HCT116 (cell line): Measurements from ENCODE around the gene SLC16A7. TPM values are rescaled to one million over a fixed set of nuclear protein-coding genes. Genes with fewer than 3 reads are reported as not detected.

ENCODE experiments used
- ATAC-seq: fragments of 200-7000 bp; cut with Tn5 transposase; 2 replicates; pipeline ENCODE4 v1.9.1; 2020; ENCODE audit warnings: mild to moderate bottlenecking, moderate library complexity
- BruUV-seq: library from RNA; stranded (reverse); fragments of 400-500 nt; replicated peaks from 2 replicates; lab custom pipeline; 2021; lab: Mats Ljungman, UMichigan
- CTCF ChIA-PET: fragments of 300-600 bp; sonication (Branson Sonifier 250); formaldehyde crosslinking; loops from one replicate; lab custom pipeline; 2021; ENCODE audit warnings: antibody characterized with exemption; lab: Charles Lee
- POLR2A ChIA-PET: fragments of 300-600, 350-600 bp; sonication (Branson Sonifier 250); formaldehyde crosslinking; loops from one replicate; lab custom pipeline; 2021; ENCODE audit warnings: antibody characterized with exemption; lab: Charles Lee
- RAD21 ChIA-PET, 2 experiments: fragments of 300-600 bp; sonication (Branson Sonifier 250); formaldehyde crosslinking; loops; one replicate each; lab custom pipeline; 2023; ENCODE audit warnings: low total read pairs in 2 of 2; ENCODE audit not compliant: uncharacterized antibody in 2 of 2, unreplicated experiment in 2 of 2, low non-redundant PET in 1 of 2; lab: Charles Lee
- DNase-seq: peaks from one replicate; pipeline ENCODE4 v3.0.0-alpha.2; 2010; ENCODE audit warnings: low read depth, low spot score
- H2AFZ ChIP-seq: fragments of 200-600 bp; shearing (Covaris generic), sonication (generic); 2 replicates; pipeline ENCODE4 v1.6.1; 2017; ENCODE audit warnings: low read depth, mixed run types, mixed read lengths, antibody characterized with exemption, low read length; ENCODE audit not compliant: poor library complexity, severe bottlenecking
- H3K27ac ChIP-seq: 2 replicates; pipeline ENCODE4 v1.5.1; 2012; ENCODE audit warnings: low read depth, low read length
- H3K27me3 ChIP-seq: fragments of 200-600 bp; sonication (generic); 2 replicates; pipeline ENCODE4 v1.6.1; 2016; ENCODE audit warnings: mixed run types, low read length, mixed read lengths; ENCODE audit not compliant: insufficient read depth
- H3K36me3 ChIP-seq, 2 experiments: fragments of 200-500 bp in 1 of 2; fragments of 200-600 bp in 1 of 2; sonication (Bioruptor generic) in 1 of 2; sonication (generic) in 1 of 2; 2 replicates each; pipeline versions ENCODE4 v1.5.1 to v1.6.1; 2014 to 2016; ENCODE audit warnings: low read length in 2 of 2, inconsistent platforms in 1 of 2, mixed read lengths in 1 of 2, mixed run types in 1 of 2; ENCODE audit not compliant: insufficient read depth in 2 of 2, control insufficient read depth in 1 of 2
- H3K4me1 ChIP-seq, 2 experiments: fragments of 200-600 bp in 1 of 2; sonication (generic) in 1 of 2; 2 replicates each; pipeline versions ENCODE4 v1.5.1 to v1.6.1; 2012 to 2017; ENCODE audit warnings: low read length in 2 of 2, inconsistent platforms in 1 of 2, mild to moderate bottlenecking in 1 of 2, mixed read lengths in 1 of 2, mixed run types in 1 of 2, moderate library complexity in 1 of 2; ENCODE audit not compliant: insufficient read depth in 2 of 2, control insufficient read depth in 1 of 2
- H3K4me2 ChIP-seq: fragments of 200-600 bp; sonication (generic); 2 replicates; pipeline ENCODE4 v1.6.1; 2017; ENCODE audit warnings: mixed run types, low read length, mixed read lengths
- H3K4me3 ChIP-seq, 2 experiments: fragments of 200-600 bp in 1 of 2; sonication (generic) in 1 of 2; replicated peaks in 1 of 2; 2 replicates each; pipeline ENCODE4 v1.5.1; 2011 to 2016; ENCODE audit warnings: low read length in 2 of 2, control low read depth in 1 of 2, low read depth in 1 of 2, mild to moderate bottlenecking in 1 of 2, mixed read lengths in 1 of 2, mixed run types in 1 of 2
- H3K79me2 ChIP-seq: fragments of 200-600 bp; sonication (generic); 2 replicates; pipeline ENCODE4 v1.6.1; 2017; ENCODE audit warnings: mild to moderate bottlenecking, mixed run types, low read length, moderate library complexity, mixed read lengths; ENCODE audit not compliant: insufficient read depth
- H3K9ac ChIP-seq: fragments of 200-600 bp; sonication (generic); 2 replicates; pipeline ENCODE4 v1.6.1; 2016; ENCODE audit warnings: low read length, mixed read lengths
- H3K9me2 ChIP-seq: fragments of 200-600 bp; sonication (generic), shearing (Covaris generic); 2 replicates; pipeline ENCODE4 v1.6.1; 2017; ENCODE audit warnings: mixed run types, mild to moderate bottlenecking, moderate library complexity; ENCODE audit not compliant: insufficient read depth
- H3K9me3 ChIP-seq, 2 experiments: fragments of 200-500 bp in 1 of 2; fragments of 200-600 bp in 1 of 2; sonication (Bioruptor generic) in 1 of 2; sonication (generic) in 1 of 2; 2 replicates each; pipeline ENCODE4 v1.6.1; 2014 to 2017; ENCODE audit warnings: low read length in 2 of 2, mixed read lengths in 2 of 2, inconsistent platforms in 1 of 2, low read depth in 1 of 2, mild to moderate bottlenecking in 1 of 2, mixed run types in 1 of 2, moderate library complexity in 1 of 2; ENCODE audit not compliant: control insufficient read depth in 1 of 2, insufficient read depth in 1 of 2
- H4K20me1 ChIP-seq: fragments of 200-600 bp; sonication (generic), shearing (Covaris generic); 2 replicates; pipeline ENCODE4 v1.6.1; 2017; ENCODE audit warnings: mixed run types, mild to moderate bottlenecking, moderate library complexity; ENCODE audit not compliant: insufficient read depth
- CEBPB ChIP-seq: IDR thresholded peaks from 2 replicates; pipeline ENCODE4 v1.6.1; 2012; ENCODE audit warnings: low read depth
- EZH2 ChIP-seq: fragments of 200-600 bp; sonication (generic); IDR thresholded peaks from 2 replicates; pipeline ENCODE4 v1.6.1; 2017; ENCODE audit warnings: antibody characterized with exemption, mixed run types
- EZH2phosphoT487 ChIP-seq: fragments of 200-600 bp; IDR thresholded peaks from 2 replicates; pipeline ENCODE4 v1.6.1; 2018; ENCODE audit warnings: antibody characterized with exemption, borderline replicate concordance
- SIN3A ChIP-seq: IDR thresholded peaks from 2 replicates; pipeline ENCODE4 v1.6.1; 2012; ENCODE audit warnings: low read depth
- TCF7L2 ChIP-seq: IDR thresholded peaks from 2 replicates; pipeline ENCODE4 v1.7.0; 2011; ENCODE audit warnings: borderline replicate concordance, inconsistent platforms; ENCODE audit not compliant: insufficient read depth, insufficient read length; ENCODE audit errors: extremely low read depth
- ZFX ChIP-seq: fragments of 450-650 bp; IDR thresholded peaks from 2 replicates; pipeline ENCODE4 v1.6.1; 2017
- ZNF274 ChIP-seq: fragments of 200-500 bp; sonication (Bioruptor generic); IDR thresholded peaks from 2 replicates; pipeline ENCODE4 v1.6.1; 2014; ENCODE audit warnings: mild to moderate bottlenecking, low read depth, low read length, inconsistent platforms
- intact Hi-C: fragments of 100-400 bp; cut with micrococcal nuclease; formaldehyde crosslinking; loops from 2 replicates; pipeline ENCODE4 v1.10.0; 2022
- total RNA-seq: library from RNA; stranded (reverse); gene quantifications from one replicate; pipeline ENCODE4 v1.2.1, GENCODE V29; 2021; ENCODE audit not compliant: unreplicated experiment
- TF ChIP-seq, protein P1 (sequence below): IDR thresholded peaks from 2 replicates; pipeline ENCODE4 v1.6.1; 2011; ENCODE audit warnings: mild to moderate bottlenecking, low read length, moderate library complexity; ENCODE audit not compliant: insufficient replicate concordance; ENCODE audit errors: extremely low read depth

Gene SLC16A7
- total RNA-seq, 1 experiment from 2014 or later = 10.0 TPM

DNA sequence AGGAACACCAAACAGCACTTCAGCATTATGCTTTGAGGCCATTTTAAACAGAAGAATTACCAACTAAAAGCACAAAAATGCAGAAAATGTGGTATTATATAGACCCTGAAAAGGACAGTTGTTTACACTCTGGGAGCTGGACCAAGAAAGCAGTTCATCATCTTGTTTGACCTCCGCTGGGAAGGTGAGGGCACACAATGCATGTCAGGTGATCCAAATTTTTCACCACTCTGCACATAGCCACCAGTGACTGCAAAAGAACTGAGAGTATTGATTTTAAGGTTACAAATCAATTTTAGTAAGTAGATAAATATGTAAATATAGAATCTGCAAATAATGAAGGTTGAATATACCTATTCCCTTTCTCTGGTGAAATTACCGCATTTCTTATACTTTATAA is 119.6 kb downstream of the SLC16A7 start:
- no peak for ATAC-seq
- no peak for TF ChIP-seq SIN3A
- TF ChIP-seq ZFX = no peak
- TF ChIP-seq EZH2phosphoT487 = no peak
- TF ChIP-seq, protein P1, sequence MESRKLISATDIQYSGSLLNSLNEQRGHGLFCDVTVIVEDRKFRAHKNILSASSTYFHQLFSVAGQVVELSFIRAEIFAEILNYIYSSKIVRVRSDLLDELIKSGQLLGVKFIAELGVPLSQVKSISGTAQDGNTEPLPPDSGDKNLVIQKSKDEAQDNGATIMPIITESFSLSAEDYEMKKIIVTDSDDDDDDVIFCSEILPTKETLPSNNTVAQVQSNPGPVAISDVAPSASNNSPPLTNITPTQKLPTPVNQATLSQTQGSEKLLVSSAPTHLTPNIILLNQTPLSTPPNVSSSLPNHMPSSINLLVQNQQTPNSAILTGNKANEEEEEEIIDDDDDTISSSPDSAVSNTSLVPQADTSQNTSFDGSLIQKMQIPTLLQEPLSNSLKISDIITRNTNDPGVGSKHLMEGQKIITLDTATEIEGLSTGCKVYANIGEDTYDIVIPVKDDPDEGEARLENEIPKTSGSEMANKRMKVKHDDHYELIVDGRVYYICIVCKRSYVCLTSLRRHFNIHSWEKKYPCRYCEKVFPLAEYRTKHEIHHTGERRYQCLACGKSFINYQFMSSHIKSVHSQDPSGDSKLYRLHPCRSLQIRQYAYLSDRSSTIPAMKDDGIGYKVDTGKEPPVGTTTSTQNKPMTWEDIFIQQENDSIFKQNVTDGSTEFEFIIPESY = no peak
- no peak for TF ChIP-seq TCF7L2
- TF ChIP-seq EZH2 = no peak
- no peaks in the 10 kb centered on the region for H3K27me3 ChIP-seq
- no peak overlapping the region for H3K4me3 ChIP-seq
- POLR2A ChIA-PET = no interaction called here
- no peaks in the 10 kb centered on the region for H3K9me3 ChIP-seq
- no peak overlapping the region for H3K9ac ChIP-seq
- RAD21 ChIA-PET = no interaction called here
- CTCF ChIA-PET = no interaction called here
- intact Hi-C loops = no loop called here
- no peaks in the 10 kb centered on the region for H3K79me2 ChIP-seq
- no peaks in the 10 kb centered on the region for H3K4me1 ChIP-seq
- no peaks in the 10 kb centered on the region for H4K20me1 ChIP-seq
- no peak overlapping the region for H3K27ac ChIP-seq
- no peak for DNase-seq
- no peak overlapping the region for H2AFZ ChIP-seq
- no peaks in the 10 kb centered on the region for H3K36me3 ChIP-seq
- no peak overlapping the region for H3K4me2 ChIP-seq
- H3K9me2 ChIP-seq = no peaks in the 10 kb centered on the region
- no TSS peak for BruUV-seq

DNA sequence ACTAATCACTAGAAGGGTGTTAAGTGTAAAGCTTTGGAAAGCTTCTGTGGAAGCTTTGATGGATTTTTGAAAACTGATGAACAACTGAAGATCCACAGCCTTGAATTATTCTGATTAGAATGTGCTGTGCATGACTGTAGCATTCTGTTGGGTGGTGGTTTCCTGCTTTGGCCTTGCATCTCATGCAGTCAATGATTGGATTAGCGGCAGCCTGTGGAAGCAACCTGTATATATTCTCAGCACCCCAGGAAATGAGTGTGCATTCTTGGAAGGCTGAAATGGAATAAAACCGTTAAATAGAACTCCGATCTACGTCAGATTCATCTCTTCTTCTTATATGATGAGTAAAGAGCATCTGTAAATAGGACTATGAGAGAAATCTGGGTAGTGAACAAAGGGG is 120.2 kb downstream of the SLC16A7 start:
- ChIA-PET RAD21 (no interaction called here), POLR2A (no interaction called here), CTCF (no interaction called here)
- ATAC-seq = no peak
- Histone ChIP-seq H3K4me1 (no peaks in the 10 kb centered on the region), H3K9me2 (no peaks in the 10 kb centered on the region), H3K36me3 (no peaks in the 10 kb centered on the region), H3K9ac (no peak overlapping the region), H3K27ac (no peak overlapping the region), H3K27me3 (no peaks in the 10 kb centered on the region), H4K20me1 (no peaks in the 10 kb centered on the region), H3K9me3 (no peaks in the 10 kb centered on the region), H2AFZ (no peak overlapping the region), H3K4me3 (no peak overlapping the region), H3K4me2 (no peak overlapping the region), H3K79me2 (no peaks in the 10 kb centered on the region)
- no TSS peak for BruUV-seq
- TF ChIP-seq CEBPB (no peak), ZNF274 (no peak)
- intact Hi-C loops = no loop called here
- no peak for DNase-seq
